GM12873 (cell line): ENCODE results near the gene GLOD5.

Experiments
- CTCF ChIP-seq: IDR thresholded peaks from 2 replicates; pipeline ENCODE4 v1.5.1; 2012; ENCODE audit warnings: low read depth, mild to moderate bottlenecking, moderate library complexity, low read length, control low read depth; ENCODE audit not compliant: insufficient read depth; ENCODE audit errors: missing control alignments

GLOD5 gene

GRCh38 chrX:48786825-48787504, 25.4 kb downstream of the GLOD5 start:
- no peak for TF ChIP-seq CTCF

GRCh38 chrX:48787505-48788443, 26.2 kb downstream of the GLOD5 start:
- no peak for TF ChIP-seq CTCF

- no peak for TF ChIP-seq CTCF
These were observed 28.0 kb downstream of the GLOD5 start for GRCh38 chrX:48789366-48790220.

GRCh38 chrX:48790477-48790876, 28.9 kb downstream of the GLOD5 start:
- TF ChIP-seq CTCF, result no peak

- no peak for TF ChIP-seq CTCF
These were observed 29.7 kb downstream of the GLOD5 start for GRCh38 chrX:48791063-48791820.

- TF ChIP-seq CTCF, result no peak
These were observed 30.7 kb downstream of the GLOD5 start for GRCh38 chrX:48792219-48792618.

- no peak for TF ChIP-seq CTCF
These were observed 32.4 kb downstream of the GLOD5 start for GRCh38 chrX:48793935-48794334.
